ENCODE results near the gene GTF2F1.

GTF2F1 gene, protein sequence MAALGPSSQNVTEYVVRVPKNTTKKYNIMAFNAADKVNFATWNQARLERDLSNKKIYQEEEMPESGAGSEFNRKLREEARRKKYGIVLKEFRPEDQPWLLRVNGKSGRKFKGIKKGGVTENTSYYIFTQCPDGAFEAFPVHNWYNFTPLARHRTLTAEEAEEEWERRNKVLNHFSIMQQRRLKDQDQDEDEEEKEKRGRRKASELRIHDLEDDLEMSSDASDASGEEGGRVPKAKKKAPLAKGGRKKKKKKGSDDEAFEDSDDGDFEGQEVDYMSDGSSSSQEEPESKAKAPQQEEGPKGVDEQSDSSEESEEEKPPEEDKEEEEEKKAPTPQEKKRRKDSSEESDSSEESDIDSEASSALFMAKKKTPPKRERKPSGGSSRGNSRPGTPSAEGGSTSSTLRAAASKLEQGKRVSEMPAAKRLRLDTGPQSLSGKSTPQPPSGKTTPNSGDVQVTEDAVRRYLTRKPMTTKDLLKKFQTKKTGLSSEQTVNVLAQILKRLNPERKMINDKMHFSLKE

DNA sequence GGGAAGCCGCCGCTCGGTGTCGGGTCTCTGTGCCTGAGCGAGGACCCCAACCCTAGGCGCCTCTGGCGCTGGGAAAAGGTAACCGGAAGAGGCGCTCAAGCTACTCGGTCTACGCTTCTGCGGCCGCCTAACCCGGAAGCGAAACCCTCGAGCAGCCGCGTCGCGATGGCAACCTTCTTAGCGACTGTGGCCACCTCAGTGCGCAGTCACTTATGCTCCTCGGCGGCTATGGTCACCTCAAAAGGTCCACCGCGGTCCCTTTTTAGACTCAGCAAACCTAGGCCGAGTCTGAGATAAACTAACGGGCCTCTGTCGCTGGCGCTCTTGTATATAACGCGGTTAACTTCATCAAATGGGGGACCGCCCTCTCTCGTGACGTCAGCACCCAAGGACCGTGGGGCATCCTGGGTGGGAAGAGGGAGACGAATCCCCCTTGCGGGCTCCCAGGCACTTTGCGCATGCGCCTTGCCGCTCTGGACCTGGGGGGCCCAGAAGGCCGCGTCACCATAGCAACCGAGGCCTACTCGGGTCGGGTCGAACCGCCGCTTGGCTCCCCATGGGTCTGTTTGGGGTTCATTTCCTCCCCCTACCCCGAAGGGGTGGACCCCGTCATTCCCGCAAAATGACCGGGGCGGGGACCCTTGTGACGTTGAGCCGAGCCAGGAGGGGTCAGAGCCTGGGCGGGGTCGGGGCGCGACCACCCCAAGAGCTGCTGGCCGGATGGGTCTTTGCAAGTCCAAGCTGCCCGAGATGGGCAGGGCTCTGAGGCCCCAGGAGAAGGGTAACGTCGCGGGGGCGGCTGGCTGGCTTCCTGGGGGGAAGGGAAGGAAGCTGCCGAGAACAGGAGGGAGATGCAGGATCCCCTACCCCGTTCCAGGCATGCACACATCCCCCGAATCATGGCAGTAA lies at the start of gene GTF2F1:
GTF2F1 (minus strand) TSS at position 91 of the 909 bp plus-strand sequence. CDS start 169 bp downstream, outside the sequence.
- peak; percentile 63 for DNase-seq (ENCODE audit: low read depth)
- H3K4me3 ChIP-seq (ENCODE audit: low read depth, low read length): peak within 1 kb of the TSS; percentile 81
- TF ChIP-seq, protein P1, sequence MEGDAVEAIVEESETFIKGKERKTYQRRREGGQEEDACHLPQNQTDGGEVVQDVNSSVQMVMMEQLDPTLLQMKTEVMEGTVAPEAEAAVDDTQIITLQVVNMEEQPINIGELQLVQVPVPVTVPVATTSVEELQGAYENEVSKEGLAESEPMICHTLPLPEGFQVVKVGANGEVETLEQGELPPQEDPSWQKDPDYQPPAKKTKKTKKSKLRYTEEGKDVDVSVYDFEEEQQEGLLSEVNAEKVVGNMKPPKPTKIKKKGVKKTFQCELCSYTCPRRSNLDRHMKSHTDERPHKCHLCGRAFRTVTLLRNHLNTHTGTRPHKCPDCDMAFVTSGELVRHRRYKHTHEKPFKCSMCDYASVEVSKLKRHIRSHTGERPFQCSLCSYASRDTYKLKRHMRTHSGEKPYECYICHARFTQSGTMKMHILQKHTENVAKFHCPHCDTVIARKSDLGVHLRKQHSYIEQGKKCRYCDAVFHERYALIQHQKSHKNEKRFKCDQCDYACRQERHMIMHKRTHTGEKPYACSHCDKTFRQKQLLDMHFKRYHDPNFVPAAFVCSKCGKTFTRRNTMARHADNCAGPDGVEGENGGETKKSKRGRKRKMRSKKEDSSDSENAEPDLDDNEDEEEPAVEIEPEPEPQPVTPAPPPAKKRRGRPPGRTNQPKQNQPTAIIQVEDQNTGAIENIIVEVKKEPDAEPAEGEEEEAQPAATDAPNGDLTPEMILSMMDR (IDR thresholded peaks at IDR 0.05; ENCODE audit: control insufficient read depth, extremely low read depth, insufficient read depth): no peak

DNA sequence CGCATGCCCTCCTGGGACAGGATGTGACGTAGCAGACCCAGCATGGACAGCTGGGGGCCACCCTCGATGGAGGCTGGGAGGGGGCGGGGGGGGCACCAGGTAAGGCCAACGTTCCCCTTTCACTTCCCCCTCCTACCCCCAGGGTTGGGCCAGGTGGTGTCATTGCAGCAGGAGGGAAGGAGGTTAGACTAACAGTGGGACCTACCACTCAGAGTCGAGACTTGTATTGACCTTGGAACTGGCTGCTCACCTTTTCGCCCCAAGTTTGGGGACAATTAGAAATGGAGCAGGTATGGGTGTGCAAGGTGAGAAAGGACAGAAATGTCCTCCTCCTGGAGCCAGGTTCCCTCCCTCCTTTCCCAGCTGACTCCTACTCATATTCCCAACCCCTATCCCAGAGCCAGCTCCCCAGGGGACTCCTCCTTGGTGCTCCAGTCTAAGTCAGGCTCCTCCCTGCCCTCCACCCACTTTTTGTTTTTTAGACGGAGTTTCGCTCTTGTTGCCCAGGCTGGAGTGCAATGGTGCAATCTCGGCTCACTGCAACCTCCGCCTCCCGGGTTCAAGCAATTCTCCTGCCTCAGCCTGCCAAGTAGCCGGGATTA lies 49.2 kb upstream of the GTF2F1 start:
- no peak for DNase-seq (ENCODE audit: low read depth)
- TF ChIP-seq, protein P1 (IDR thresholded peaks at IDR 0.05; ENCODE audit: control insufficient read depth, extremely low read depth, insufficient read depth): no peak
- no peak overlapping the region for H3K4me3 ChIP-seq (ENCODE audit: low read depth, low read length)

DNA sequence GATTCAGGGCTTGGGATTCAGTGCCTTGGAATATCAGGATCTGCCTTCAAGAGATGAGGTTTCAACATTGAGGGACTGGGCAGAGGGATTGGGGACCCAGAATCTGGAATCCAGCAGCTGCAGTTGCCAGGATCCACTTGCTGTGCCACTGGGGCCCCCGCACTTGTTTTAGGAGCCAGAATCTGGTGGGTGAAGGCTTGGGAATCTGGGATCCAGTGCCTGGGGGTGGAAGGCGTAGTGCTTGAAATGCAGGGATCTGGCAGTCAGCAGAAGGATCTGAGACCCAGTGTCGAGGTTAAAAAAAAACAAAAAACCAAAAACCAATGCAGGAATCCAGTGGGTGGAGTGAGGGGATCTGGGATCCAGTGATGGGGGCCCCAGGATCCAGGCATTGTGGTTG lies 47.9 kb upstream of the GTF2F1 start:
- no peak for DNase-seq (ENCODE audit: low read depth)
- TF ChIP-seq, protein P1 (IDR thresholded peaks at IDR 0.05; ENCODE audit: control insufficient read depth, extremely low read depth, insufficient read depth): no peak
- no peak overlapping the region for H3K4me3 ChIP-seq (ENCODE audit: low read depth, low read length)

DNA sequence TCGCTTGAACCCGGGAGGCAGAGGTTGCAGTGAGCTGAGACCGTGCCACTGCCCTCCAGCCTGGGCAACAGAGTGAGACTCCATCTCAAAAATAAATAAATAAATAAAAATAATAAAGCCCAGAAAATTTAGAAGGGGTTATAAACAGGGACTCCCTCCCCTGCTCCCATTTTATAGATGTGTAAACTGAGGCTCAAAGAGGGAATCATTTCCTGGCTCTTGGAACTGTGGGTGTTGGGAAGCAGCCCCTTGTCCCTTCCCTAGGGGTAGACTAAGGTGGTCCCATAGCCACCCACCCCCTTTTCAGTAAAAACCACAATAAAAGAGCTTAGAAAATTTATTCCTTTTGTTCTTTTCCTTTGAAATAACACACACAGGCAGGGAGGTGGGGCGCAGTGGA lies 46.8 kb upstream of the GTF2F1 start:
- H3K4me3 ChIP-seq (ENCODE audit: low read depth, low read length): no peak overlapping the region
- TF ChIP-seq, protein P1 (IDR thresholded peaks at IDR 0.05; ENCODE audit: control insufficient read depth, extremely low read depth, insufficient read depth): no peak
- DNase-seq (ENCODE audit: low read depth): no peak

DNA sequence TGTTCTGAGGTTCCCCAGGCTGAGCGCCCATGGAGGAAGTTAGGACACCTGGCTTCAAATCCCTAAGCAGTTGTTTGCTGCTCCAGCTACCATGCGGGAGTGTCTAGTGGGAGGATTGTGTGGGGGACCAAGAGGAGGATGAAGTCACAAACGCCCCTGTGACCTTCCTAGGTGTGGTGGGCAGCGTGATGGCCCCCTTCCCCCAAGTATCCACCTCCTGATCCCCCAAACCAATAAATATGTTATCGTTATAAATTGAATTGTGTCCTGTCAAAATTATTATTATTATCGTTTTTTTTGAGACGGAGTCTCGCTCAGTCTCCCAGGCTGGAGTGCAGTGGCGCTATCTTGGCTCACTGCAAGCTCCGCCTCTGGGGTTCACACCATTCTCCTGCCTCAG lies 40.7 kb upstream of the GTF2F1 start, which contains the start of gene SLC25A41:
SLC25A41 (minus strand) TSS at position 101 of the 400 bp plus-strand sequence; CDS start at position 31, 70 bp downstream.
- TF ChIP-seq, protein P1 (IDR thresholded peaks at IDR 0.05; ENCODE audit: control insufficient read depth, extremely low read depth, insufficient read depth): no peak
- H3K4me3 ChIP-seq (ENCODE audit: low read depth, low read length): no peak within 1 kb of the TSS
- DNase-seq (ENCODE audit: low read depth): no peak

DNA sequence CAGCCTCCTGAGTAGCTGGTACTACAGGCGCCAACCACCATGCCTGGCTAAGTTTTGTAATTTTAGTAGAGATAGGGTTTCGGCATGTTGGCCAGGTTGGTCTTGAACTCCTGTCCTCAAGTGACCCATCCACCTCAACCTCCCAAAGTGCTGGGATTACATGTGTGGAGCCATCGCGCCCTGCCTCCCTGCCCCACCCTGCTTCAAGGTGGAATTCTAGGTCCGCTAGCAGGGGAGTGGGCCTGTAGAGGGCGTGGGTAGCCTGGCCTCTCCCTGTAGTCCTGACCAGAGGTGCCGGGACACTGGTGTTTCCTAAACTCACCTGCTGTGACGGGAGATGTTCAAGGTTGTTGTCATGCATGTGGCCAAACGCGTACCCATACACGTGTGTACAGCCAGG lies 40.2 kb upstream of the GTF2F1 start:
- H3K4me3 ChIP-seq (ENCODE audit: low read depth, low read length): no peak overlapping the region
- TF ChIP-seq, protein P1 (IDR thresholded peaks at IDR 0.05; ENCODE audit: control insufficient read depth, extremely low read depth, insufficient read depth): no peak
- no peak for DNase-seq (ENCODE audit: low read depth)
